ENCODE measurements around the gene WSCD1. TPM values are rescaled to one million over a fixed set of nuclear protein-coding genes. Genes with fewer than 3 reads are reported as not detected.
A peak's percentile ranks its signal among the peaks of the same experiment; 100 is the strongest.

WSCD1 gene
- total RNA-seq (2022) (not detected in 2 replicates), Bru-seq, nascent RNA (not detected), BruChase-seq, experiment 1, labeled RNA remaining after a 2-hour chase (percentile 2 among the genes with signal in this experiment), BruChase-seq, experiment 2, labeled RNA remaining after a 6-hour chase (percentile 4 among the genes with signal in this experiment)
- long read RNA-seq: 0 reads

DNA sequence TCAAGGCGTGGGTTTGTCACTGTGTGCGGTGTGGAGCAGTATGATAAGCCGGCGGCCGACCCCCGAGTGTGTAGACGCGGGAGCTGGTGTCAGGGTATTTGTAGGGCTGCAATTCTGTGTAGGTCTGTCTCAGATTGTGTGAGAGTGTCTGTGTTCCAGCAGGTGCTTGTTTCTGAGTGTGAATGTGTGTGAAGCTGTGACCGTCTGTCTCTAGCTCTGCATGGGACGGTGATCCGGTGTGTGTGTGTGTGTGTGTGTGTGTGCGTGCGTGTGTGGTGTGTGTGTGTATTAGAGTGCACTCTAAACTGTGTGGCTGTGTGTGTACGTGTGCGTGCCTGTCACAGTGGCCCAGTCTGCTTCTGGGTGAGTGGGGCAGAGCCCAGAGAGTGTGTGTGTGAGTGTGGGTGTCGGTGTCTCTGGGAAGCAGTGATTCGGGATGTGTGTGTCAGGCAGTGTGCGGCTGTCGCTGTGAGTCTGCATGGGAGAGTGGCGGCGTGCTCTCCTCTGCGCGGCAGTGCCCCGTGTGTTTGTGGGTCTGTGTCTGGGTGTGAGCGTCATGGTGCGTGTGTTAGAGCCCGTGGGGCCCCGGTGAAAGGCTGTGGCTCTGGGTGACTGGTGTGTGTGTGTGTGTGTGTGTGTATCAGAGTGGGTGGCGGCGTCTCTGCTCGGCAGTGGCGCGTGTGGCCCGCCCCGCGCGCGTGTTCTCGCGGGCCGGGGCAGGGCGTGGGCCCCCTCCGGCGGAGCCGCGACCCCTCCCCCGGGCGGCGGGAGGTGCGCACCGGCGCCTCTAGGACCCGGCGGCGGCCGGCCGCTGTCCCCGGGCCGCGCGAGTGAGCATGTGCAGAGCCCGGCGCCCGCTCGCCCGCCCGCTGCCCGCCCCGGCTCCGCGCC lies at the start of gene WSCD1:
WSCD1 (plus strand) TSS at position 841 of the 891 bp plus-strand sequence. CDS start 10,280 bp downstream, outside the sequence.
- no peak within 1 kb of the TSS for H3K27ac Mint-ChIP-seq (ENCODE audit: unreplicated experiment)
- no peaks in the 10 kb centered on the region for H3K9me3 ChIP-seq
- no peak within 1 kb of the TSS for H3K4me3 ChIP-seq (ENCODE audit: low read depth, low read length)
- H3K36me3 ChIP-seq (ENCODE audit: control insufficient read depth, insufficient read depth, low read length): no peaks in the 10 kb centered on the region
- peaks cover 11% of the 10 kb centered on the region for H3K27me3 Mint-ChIP-seq (ENCODE audit: insufficient read depth, unreplicated experiment)
- CTCF ChIA-PET: no interaction called here
- TF ChIP-seq, protein P1, sequence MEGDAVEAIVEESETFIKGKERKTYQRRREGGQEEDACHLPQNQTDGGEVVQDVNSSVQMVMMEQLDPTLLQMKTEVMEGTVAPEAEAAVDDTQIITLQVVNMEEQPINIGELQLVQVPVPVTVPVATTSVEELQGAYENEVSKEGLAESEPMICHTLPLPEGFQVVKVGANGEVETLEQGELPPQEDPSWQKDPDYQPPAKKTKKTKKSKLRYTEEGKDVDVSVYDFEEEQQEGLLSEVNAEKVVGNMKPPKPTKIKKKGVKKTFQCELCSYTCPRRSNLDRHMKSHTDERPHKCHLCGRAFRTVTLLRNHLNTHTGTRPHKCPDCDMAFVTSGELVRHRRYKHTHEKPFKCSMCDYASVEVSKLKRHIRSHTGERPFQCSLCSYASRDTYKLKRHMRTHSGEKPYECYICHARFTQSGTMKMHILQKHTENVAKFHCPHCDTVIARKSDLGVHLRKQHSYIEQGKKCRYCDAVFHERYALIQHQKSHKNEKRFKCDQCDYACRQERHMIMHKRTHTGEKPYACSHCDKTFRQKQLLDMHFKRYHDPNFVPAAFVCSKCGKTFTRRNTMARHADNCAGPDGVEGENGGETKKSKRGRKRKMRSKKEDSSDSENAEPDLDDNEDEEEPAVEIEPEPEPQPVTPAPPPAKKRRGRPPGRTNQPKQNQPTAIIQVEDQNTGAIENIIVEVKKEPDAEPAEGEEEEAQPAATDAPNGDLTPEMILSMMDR (IDR thresholded peaks at IDR 0.05; ENCODE audit: insufficient read depth in 1 of 2, low read depth in 1 of 2, low read length in 1 of 2, severe bottlenecking in 1 of 2, unreplicated experiment in 1 of 2): no peak
- H3K36me3 Mint-ChIP-seq (ENCODE audit: insufficient read depth, unreplicated experiment): no peaks in the 10 kb centered on the region
- intact Hi-C loops (cut with micrococcal nuclease; ENCODE audit: unreplicated experiment): no loop called here
- DNase-seq: no peak
- no peak within 1 kb of the TSS for H3K4me3 Mint-ChIP-seq (ENCODE audit: unreplicated experiment)
- H3K27me3 ChIP-seq (replicated peaks; ENCODE audit: control insufficient read depth, insufficient read depth, low read length): no peaks in the 10 kb centered on the region
- no peaks in the 10 kb centered on the region for H3K4me1 ChIP-seq
- BruUV-seq (replicated peaks): no TSS peak
- no peaks in the 10 kb centered on the region for H3K4me1 Mint-ChIP-seq (ENCODE audit: low read depth, unreplicated experiment)
- no peaks in the 10 kb centered on the region for H3K9me3 Mint-ChIP-seq (ENCODE audit: unreplicated experiment)
- POLR2A ChIA-PET: no interaction called here

DNA sequence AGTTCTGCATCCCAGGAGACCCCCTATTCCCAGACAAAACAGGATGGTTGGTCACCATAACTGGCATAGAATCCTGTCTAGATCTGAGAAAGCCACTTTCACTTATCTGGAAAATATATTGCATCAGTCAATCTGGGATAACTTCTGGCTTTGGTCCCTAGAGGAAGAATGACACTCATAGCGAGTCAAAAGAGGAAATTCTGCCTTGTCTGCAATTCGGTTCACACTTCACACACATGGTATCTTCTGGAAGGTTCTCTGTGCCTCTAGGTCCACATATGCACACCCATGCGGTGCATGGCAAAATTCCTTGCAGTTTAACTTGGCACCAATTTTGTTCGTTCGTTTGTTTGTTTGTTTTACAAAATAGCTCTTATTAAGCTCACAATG lies 49.2 kb upstream of the WSCD1 start:
- no peak overlapping the region for H3K27ac Mint-ChIP-seq (ENCODE audit: unreplicated experiment)
- TF ChIP-seq, protein P1 (IDR thresholded peaks at IDR 0.05; ENCODE audit: insufficient read depth in 1 of 2, low read depth in 1 of 2, low read length in 1 of 2, severe bottlenecking in 1 of 2, unreplicated experiment in 1 of 2): no peak
- no peak overlapping the region for H3K4me3 Mint-ChIP-seq (ENCODE audit: unreplicated experiment)
- no peaks in the 10 kb centered on the region for H3K9me3 Mint-ChIP-seq (ENCODE audit: unreplicated experiment)
- ChIA-PET CTCF (no interaction called here), POLR2A (no interaction called here)
- no peaks in the 10 kb centered on the region for H3K27me3 ChIP-seq (replicated peaks; ENCODE audit: control insufficient read depth, insufficient read depth, low read length)
- intact Hi-C loops (cut with micrococcal nuclease; ENCODE audit: unreplicated experiment): no loop called here
- no peak overlapping the region for H3K4me3 ChIP-seq (ENCODE audit: low read depth, low read length)
- no peak for DNase-seq
- no peaks in the 10 kb centered on the region for H3K9me3 ChIP-seq
- H3K36me3 ChIP-seq (ENCODE audit: control insufficient read depth, insufficient read depth, low read length): no peaks in the 10 kb centered on the region
- no peaks in the 10 kb centered on the region for H3K4me1 Mint-ChIP-seq (ENCODE audit: low read depth, unreplicated experiment)
- BruUV-seq (replicated peaks): no TSS peak
- peaks cover 8% of the 10 kb centered on the region for H3K27me3 Mint-ChIP-seq (ENCODE audit: insufficient read depth, unreplicated experiment)
- no peaks in the 10 kb centered on the region for H3K36me3 Mint-ChIP-seq (ENCODE audit: insufficient read depth, unreplicated experiment)
- H3K4me1 ChIP-seq: no peaks in the 10 kb centered on the region

DNA sequence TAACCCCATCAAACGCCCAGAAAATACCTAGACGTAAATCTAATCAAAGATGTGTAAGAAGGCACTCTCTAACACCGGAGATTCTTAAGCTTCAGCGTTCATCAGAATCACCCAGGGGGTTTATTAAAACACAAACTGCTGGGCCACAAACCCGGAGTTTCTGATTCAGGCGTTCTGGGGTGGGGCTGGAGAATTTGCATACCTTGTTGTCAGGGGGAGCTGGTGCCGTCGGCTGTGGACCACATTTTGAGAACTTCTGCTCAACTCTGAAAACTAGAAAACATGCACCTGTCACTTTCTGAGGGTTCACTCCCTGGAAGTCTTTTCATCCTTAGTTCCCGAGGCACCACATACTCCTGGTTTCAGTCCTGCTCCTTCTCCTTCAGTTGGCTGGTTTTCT lies 48.6 kb upstream of the WSCD1 start:
- TF ChIP-seq, protein P1 (IDR thresholded peaks at IDR 0.05; ENCODE audit: insufficient read depth in 1 of 2, low read depth in 1 of 2, low read length in 1 of 2, severe bottlenecking in 1 of 2, unreplicated experiment in 1 of 2): no peak
- H3K36me3 ChIP-seq (ENCODE audit: control insufficient read depth, insufficient read depth, low read length): no peaks in the 10 kb centered on the region
- no TSS peak for BruUV-seq (replicated peaks)
- ChIA-PET POLR2A (no interaction called here), CTCF (no interaction called here)
- H3K4me3 ChIP-seq (ENCODE audit: low read depth, low read length): no peak overlapping the region
- intact Hi-C loops (cut with micrococcal nuclease; ENCODE audit: unreplicated experiment): no loop called here
- no peaks in the 10 kb centered on the region for H3K4me1 Mint-ChIP-seq (ENCODE audit: low read depth, unreplicated experiment)
- H3K4me1 ChIP-seq: no peaks in the 10 kb centered on the region
- no peak for DNase-seq
- H3K9me3 Mint-ChIP-seq (ENCODE audit: unreplicated experiment): no peaks in the 10 kb centered on the region
- no peak overlapping the region for H3K27ac Mint-ChIP-seq (ENCODE audit: unreplicated experiment)
- peaks cover 8% of the 10 kb centered on the region for H3K27me3 Mint-ChIP-seq (ENCODE audit: insufficient read depth, unreplicated experiment)
- H3K36me3 Mint-ChIP-seq (ENCODE audit: insufficient read depth, unreplicated experiment): no peaks in the 10 kb centered on the region
- no peaks in the 10 kb centered on the region for H3K9me3 ChIP-seq
- H3K4me3 Mint-ChIP-seq (ENCODE audit: unreplicated experiment): no peak overlapping the region
- no peaks in the 10 kb centered on the region for H3K27me3 ChIP-seq (replicated peaks; ENCODE audit: control insufficient read depth, insufficient read depth, low read length)
